HG03354 (cell line): ENCODE data around the gene KCNJ15.
A peak's percentile ranks its signal among the peaks of the same experiment; 100 is the strongest.

Experiments
- ATAC-seq: cut with Tn5 transposase; IDR thresholded peaks from one replicate; pipeline ENCODE4 v1.9.1; 2021; ENCODE audit warnings: mild to moderate bottlenecking; ENCODE audit not compliant: unreplicated experiment, poor library complexity, severe bottlenecking

Gene KCNJ15

DNA sequence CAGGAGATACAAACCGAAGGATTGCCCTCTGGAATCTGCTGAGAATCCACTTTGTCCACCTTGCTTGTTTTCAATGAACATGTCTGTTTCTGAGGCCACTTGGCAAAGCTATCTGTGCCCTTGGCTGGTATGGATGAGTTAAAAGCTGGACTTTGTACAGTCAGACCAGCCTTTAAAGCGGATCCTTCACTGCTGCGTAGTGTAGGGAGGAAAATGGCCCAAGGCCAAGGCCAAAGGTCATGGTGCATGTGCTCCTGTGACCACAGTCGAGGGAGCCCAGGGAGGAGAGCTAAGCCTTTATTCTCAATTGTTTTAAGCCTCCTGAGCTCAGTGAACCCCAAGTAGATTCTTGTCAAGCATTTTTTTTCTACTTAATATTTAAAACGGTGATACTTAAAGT lies 37.0 kb downstream of the KCNJ15 start:
- no peak for ATAC-seq

DNA sequence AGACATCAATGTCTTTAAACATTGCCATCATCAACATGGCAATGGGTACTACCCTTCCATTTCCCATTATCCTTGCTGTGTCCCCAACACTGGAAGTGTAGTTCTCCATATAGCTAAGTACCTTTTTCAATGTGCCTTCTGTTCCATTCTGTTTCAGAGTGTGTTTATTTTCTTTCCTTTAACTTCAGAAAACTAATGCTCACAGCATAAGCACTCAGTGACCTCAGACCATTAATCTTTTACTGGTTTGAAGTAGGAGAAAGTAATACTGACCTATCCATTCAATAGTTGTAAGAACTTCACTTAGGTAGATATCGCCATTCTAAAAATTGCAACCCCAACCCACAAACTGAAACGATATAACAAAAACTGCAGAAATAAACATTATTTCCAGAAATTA lies 37.8 kb downstream of the KCNJ15 start:
- no peak for ATAC-seq

DNA sequence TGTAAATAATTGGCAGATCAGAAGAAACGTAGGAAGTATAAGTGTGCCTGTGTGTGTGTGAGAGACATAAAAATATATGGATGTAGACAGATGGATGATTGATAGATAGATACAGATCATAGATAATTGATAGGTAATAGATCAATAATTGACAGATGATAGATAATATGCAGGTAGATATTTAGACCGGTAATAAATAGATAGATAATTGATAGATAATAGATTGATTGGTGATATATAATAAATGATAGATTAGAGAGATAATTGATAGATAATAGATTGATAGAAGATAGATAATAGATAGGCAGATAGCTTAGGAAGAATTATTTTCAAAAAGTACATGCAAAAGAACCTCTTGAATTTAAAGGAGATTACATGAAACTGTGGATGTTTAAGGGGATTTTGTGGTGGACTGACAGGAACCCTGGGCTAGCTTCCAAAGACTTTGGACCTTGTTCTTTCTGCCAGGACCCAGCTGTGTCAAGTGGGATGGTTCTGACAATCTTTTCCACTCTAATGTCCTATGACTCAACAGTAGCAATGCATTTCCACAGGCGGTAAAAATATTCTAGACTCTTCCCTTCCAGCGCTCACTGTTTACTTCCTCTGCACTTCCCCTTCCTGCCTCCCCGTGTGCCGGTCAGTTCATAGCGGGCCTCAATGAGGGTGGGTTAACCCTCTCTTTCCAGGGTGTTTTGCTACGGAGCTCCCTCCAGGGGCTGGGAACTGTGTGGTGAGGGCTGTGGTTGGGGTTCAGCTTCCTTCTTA lies 39.4 kb downstream of the KCNJ15 start:
- ATAC-seq, result no peak

DNA sequence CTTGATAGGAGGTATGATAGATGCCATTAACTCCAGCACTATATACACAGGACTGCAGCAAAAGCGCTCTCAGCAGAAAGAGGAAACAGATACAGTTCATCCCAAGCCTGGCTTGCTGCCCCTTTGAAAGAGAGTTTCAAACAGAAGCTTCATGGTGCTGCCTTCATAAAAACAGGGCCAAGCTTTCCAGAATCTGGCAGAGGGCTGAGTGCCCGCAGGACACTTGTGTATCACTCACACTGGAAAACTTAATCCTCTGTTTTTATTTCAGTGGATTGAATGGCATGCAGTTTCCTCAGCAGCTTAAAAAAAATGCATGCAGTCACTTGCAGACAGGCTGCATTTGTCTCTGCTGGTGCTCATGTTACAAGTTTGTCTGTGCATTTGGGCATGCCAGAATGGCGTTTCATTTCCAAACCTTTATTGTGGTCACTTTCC lies 40.4 kb downstream of the KCNJ15 start:
- ATAC-seq, result no peak

DNA sequence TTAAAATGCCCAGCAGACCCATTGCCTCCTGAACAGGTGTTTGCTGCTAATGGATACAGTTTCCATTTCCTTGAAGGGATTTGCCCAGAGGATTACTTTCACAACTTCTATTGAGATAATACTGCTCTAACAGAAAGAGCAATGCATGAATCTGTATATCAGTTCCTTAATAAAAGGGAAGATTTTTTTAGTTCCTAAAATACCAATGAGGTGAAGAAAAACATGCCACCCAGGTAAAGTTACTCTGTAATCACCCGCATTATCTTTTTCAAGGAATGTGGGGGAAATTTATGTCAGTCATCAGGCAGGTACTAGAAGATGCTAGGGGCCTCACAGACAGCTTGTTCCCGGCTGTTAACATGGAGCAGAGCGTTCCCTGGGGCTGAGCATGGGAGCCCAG lies 41.1 kb downstream of the KCNJ15 start:
- no peak for ATAC-seq

DNA sequence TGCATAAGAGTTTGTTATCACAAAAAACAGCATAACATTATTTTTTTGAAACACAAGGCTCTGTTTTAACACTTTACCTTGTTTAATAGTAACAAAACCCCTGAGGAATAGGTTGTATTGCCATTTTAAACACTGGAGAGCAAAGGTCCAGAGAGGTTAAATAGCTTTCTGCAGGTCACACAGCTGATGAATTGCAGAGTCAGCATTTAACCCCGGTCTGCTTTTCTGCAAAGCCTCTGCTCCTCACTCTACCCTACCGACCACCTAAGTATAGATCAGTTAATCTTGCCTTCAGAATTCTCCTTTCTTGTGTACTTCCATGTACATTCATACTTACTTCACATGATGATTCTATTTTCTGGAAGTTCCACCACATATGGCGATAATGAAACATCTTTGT lies 42.0 kb downstream of the KCNJ15 start:
- ATAC-seq, result no peak

DNA sequence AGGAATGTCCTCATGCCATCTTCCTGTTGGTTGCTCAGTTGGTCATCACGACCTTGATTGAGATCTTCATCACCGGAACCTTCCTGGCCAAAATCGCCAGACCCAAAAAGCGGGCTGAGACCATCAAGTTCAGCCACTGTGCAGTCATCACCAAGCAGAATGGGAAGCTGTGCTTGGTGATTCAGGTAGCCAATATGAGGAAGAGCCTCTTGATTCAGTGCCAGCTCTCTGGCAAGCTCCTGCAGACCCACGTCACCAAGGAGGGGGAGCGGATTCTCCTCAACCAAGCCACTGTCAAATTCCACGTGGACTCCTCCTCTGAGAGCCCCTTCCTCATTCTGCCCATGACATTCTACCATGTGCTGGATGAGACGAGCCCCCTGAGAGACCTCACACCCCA lies 42.9 kb downstream of the KCNJ15 start:
- no peak for ATAC-seq

DNA sequence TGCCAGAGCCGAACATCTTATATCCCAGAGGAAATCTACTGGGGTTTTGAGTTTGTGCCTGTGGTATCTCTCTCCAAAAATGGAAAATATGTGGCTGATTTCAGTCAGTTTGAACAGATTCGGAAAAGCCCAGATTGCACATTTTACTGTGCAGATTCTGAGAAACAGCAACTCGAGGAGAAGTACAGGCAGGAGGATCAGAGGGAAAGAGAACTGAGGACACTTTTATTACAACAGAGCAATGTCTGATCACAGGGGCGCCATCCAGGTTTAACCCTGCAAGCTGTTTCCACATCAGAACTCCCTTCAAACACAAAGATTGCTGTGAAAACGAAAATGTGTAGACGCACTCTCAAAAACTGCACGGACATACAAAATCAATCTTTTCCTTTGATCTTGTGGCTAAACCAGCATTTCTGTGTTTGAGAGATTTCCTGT lies 43.4 kb downstream of the KCNJ15 start:
- no peak for ATAC-seq

DNA sequence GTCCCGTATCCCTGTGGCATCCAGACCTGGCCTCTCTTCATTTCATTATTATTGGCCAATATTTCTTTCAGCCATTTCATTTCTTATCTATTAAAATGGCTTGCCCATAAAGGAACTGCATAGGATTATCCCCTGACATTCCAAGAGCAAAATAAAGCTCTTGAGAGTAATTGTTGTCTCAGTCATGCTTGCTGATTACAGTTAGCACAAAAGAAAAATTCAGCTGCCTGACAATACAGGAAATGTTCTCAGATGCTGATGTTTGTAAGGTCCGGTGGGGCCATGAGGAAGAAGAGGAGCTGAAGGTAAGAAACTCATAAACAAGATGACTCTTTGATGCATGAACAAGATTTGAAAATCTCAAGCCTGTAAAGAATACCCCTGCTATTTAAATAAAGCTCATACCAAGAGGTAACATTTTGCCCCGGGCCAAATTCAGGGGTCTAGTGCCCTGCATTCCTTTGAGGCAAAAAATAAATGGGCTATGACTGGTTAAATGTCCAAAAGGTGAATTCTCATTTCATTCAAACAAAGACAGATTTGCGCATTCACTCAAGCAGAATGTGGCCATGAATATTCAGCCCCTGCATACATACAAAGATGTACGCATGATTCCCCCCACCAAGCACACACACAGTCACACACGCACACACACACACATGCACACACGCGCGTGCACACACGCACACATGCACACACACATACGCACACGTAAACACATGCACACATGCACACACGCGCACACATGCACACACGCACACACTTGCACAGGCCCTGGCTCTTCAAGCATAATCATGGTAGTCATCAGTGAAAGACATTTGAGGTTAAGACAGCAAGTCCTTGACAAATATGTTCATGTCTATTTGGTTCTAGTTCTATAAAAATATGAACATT lies 44.8 kb downstream of the KCNJ15 start:
- no peak for ATAC-seq

DNA sequence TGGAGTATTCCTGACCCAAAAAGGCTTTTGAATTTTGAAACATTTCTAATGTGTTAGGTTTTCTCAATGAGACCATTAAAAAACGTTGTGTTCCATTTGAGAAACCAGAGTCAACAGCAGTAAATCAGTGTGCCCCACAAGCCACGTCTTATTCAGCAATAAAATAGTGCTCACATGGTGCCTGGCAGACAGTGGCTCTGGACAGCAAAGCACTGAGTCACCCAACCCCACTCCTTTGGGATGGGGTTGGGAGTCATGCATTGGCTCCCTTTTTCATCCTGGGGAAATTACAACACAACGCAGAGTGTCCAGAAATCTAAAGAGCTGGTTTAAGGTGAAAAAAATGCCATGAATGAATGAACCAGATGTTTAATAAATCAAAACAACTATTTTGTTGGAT lies 46.5 kb downstream of the KCNJ15 start:
- ATAC-seq, result no peak

DNA sequence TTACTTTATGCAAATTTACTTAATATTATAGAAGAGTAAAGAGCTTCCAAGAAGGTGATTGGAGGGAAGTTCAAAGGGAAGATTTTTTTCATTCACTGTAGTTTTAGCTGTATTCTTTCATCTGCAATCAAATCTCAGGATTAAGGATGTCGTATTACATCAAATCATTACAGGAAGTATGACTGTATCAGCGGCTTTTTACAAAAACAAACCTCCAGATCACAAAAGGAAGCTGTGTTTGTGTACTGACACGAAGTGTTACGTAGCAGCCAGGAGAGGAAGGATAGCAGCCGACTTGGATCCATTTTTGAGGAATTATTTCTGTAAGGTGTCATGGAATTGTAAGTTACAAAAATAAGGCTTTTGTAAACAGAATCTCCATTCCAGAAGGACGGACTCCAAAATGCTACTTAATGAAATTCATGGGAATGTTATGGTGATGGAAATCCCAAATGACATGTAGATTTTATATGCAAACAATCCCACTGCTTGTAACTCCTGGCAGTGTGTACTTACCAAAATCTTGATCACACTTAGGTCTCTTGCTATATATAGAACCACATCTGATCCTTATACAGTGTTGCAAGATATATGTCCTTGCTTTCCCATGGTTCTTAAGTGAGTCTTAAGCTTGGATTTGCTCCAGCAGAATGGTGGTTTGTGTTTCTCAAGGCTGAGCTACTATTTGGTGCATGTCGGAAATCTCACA lies 49.8 kb downstream of the KCNJ15 start:
- no peak for ATAC-seq

DNA sequence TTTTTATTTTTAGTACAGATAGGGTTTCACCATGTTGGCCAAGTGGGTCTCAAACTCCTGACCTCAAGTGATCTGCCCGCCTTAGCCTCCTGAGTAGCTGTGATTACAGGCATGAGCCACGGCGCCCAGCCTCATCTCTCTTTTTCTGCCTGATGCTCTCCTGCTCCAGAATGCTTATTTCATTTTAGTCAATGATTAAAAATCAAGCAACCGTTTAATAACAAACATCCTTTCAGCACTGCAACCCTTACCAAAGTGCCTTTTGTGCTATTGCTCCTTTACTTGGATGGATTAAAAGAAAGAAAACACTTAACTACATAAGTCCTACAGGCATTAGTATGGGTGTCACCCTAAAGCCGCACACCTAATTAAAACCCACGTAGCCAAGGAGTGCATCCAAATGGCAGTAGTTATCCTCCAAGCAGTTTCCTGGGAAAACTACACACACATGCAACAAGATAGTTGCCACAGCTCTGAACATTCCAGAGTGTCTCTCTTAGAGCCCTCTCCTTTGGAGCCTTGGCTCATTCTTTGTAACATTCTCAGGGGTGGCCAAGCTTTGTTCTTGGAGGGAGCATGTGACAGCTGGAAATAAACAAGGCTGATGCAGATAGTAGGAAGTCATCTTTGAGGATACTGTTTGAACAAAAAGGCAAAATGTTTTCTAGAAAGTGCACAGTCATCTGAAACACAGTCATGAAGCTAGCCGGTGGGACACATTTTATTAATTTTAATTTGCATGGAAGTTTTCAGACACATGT lies 51.2 kb downstream of the KCNJ15 start:
- no peak for ATAC-seq

DNA sequence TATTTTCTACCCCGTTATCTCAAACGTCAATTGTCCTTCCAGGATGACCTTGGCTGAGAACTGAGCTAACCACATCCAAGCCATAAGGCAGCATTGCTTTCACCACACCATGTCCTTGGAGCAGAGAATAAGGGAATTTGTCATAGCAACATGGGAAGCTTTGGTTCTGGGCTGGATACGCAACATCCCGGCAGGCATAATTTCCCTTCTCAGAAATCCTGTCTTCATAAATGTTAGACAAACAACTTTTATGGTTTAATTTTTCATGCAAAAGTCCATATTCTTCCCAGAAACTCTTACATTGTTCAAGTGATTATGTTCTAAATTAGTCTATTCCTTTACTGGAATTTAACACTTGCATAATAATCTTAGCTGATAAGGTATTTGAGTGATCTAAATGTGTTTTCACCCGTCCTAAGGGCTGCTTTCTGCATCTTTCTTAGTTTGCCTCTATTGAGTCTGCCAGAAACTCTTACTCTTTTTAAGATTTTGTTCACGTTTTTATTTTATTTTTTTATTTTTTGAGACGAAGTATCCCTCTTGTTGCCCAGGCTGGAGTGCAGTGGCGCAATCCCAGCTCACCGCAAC lies 51.8 kb downstream of the KCNJ15 start:
- no peak for ATAC-seq

DNA sequence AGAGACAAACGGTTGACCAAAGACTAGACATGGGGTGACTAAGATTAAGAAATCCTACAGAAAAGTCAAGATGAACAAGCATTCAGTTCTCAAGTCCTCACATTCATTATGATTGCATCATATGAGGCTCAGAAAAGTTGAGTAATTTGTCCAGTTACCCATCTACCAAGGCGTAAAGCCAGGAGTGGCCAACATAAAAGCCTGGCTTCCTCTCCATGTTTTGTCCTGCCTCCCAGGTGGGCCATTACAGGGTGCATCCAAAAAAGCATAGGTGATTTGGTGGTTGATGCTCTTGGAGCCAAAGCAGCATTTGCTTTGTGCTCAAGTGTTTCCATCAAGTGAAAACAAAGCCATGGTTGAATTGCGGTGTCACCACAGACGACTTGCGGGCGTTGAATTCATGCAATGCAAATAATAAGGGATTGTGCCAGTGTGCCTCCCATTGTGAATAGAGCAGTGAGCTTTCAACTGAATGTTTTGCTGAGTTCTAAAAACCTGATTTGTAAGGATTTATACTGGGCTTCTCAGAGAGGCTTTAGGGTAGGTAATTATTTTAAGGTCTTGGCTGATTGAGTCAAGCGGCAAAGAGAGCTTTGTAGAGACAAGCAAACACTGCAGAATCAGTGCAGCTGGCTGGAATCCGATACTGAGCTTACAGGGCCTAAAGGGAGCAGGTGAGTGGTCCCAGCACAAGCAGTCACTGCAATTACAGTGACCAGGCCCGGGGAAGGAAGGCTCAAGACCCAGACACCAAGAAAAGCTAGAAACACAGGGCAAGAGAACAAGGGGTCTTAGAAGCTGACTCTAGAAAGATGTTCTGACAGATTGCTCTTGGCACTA lies 54.1 kb downstream of the KCNJ15 start:
- ATAC-seq, result no peak

DNA sequence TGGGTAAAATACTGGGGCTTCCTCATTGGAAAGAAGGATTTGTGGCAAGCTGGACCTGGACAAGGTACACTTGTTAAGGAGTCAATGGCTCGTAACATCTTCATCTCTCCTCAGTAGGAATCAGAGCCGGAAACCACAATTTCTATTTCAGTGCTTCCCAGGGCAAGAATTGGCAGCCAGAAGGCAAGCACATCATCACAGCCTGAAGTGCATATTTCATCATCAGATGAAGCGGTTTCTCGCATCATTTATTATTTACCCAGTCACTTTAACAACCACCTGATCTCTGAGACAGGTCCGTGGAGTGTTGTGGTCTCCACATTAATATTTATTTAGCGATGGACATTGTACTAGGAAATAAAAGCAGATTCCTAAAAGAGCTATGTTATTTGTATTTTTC lies 55.0 kb downstream of the KCNJ15 start:
- ATAC-seq, result no peak

DNA sequence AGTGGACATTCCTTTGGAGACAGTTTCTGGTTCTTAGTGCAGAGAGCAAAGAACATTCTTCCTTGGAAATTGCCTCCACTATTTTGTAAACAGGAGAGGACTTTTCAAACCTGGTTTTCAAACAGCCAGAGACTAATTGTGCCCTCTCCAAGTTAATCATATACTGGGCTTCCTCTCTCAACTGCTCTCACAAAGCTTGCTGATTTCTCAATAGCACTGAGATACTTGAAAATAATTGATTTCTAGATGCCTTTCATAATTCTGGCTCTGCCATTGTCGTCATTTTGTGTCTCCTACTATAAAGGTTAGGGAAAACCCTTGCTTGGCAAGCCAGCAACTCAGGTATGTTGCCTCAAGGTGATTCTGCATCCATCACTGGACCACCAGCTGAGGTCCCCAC lies 56.0 kb downstream of the KCNJ15 start:
- peak; percentile 65 for ATAC-seq

DNA sequence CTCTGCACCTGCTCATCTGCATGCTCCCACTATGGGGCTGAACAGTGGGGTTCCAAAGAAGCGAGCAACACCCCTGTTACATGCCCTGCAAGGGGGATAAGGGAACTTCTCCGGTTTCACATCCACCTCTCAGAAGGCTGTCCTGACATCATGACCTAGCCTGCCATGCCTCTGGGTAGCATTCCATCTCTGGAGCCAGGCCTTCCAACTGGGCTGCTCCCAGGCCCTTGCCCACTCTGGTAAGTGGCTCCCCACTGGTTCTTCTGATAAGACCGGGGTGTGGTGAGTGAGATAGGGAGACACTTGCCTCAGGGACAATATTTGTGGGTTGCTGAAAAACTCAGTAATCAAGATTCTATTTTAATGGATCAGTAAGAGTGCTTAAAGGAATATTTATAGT lies 57.8 kb downstream of the KCNJ15 start:
- ATAC-seq, result no peak

DNA sequence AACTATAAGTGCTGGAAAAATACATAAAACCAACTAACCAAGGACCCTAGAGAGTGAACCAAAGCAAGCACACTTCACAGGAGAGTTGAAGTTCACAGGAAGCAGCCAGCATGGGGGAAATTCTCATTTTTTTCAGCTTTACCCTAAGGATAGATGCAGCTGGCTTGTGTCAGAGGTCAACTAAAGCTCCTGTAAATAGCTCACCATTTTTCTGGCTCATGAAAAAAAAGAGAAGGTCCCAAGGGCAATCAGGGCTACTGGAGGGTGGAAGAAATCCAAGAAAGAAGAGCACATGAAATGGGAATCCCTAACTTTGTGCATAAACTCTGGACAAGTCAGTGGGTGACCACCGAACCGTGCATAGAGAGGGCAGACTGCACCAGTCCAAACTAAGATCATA lies 58.3 kb downstream of the KCNJ15 start:
- ATAC-seq, result no peak

DNA sequence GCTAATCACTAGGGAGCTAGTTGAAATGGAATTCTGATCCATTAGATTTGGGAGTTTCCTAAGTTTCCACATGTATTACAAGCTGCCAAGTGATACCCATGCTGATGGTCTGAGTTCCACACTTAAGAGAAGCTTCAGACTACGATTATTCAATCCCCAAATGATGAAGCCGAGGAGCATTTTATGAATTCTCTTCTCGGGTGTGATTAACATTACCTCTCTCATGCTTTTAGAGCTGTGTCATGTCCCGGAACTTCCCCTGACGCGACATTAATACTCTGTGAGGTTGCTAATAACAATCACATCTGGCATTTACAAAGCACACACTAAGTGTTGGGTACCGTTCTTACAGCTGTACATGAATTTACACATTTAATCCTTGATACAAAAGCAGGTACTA lies 63.0 kb downstream of the KCNJ15 start:
- no peak for ATAC-seq
